Stimulated activated naive B cell treated with anti-CD40 and anti-IgM and Interleukin-4, amounts not matched to agents 10 μg/mL and 1 μg/mL and 100 μg/mL, for 72 hours (primary cell): ENCODE data around the gene RNF43.
A peak's percentile ranks its signal among the peaks of the same experiment; 100 is the strongest.
"Not testable (repeated sequence)": the region's sequence is repeated elsewhere in the genome, so short reads cannot be mapped to it uniquely, and the experiment has no call there.

ENCODE experiments used
- ATAC-seq, 2 donors: fragments of 150-1000 bp; cut with Tn5 transposase; replicated peaks; 2 replicates each; pipeline ENCODE4 v1.10.0; 2021; ENCODE audit warnings: moderate library complexity in 1 of 2
- DNase-seq: peaks from one replicate; pipeline ENCODE4 v3.0.0; 2021
- H3K27ac Mint-ChIP-seq: one replicate; pipeline ENCODE4 v1.8.0; 2022; ENCODE audit warnings: mild to moderate bottlenecking, mixed read lengths
- H3K27me3 Mint-ChIP-seq, 2 donors: one replicate each; pipeline ENCODE4 v1.8.0; 2022; ENCODE audit warnings: mixed read lengths in 2 of 2
- H3K36me3 Mint-ChIP-seq, 2 donors: one replicate each; pipeline ENCODE4 v1.8.0; 2022; ENCODE audit warnings: mixed read lengths in 2 of 2, mild to moderate bottlenecking in 1 of 2
- H3K4me1 Mint-ChIP-seq, 2 donors: one replicate each; pipeline ENCODE4 v1.8.0; 2022; ENCODE audit warnings: mixed read lengths in 2 of 2, mild to moderate bottlenecking in 1 of 2
- H3K4me3 Mint-ChIP-seq, 2 donors: one replicate each; pipeline ENCODE4 v1.8.0; 2022; ENCODE audit warnings: mild to moderate bottlenecking in 2 of 2, mixed read lengths in 2 of 2, moderate library complexity in 1 of 2
- H3K9me3 Mint-ChIP-seq, 2 donors: one replicate each; pipeline ENCODE4 v1.8.0; 2022; ENCODE audit warnings: mixed read lengths in 2 of 2, mild to moderate bottlenecking in 1 of 2

RNF43 gene

GRCh38 chr17:58398574-58399266 is 18.6 kb downstream of the RNF43 start:
- no peak overlapping the region for H3K4me3 Mint-ChIP-seq
- no peak overlapping the region for H3K27ac Mint-ChIP-seq
- no peaks in the 10 kb centered on the region for H3K27me3 Mint-ChIP-seq
- no peaks in the 10 kb centered on the region for H3K4me1 Mint-ChIP-seq
- no peaks in the 10 kb centered on the region for H3K9me3 Mint-ChIP-seq
- ATAC-seq: no peak
- DNase-seq: no peak
- peaks cover 1 to 4% of the 10 kb centered on the region in 2 donors for H3K36me3 Mint-ChIP-seq

GRCh38 chr17:58397421-58397820 is 19.9 kb downstream of the RNF43 start:
- H3K27ac Mint-ChIP-seq, H3K4me1 Mint-ChIP-seq, ATAC-seq, H3K4me3 Mint-ChIP-seq, H3K27me3 Mint-ChIP-seq, DNase-seq, H3K9me3 Mint-ChIP-seq, H3K36me3 Mint-ChIP-seq: not testable (repeated sequence)

GRCh38 chr17:58396173-58396572 is 21.2 kb downstream of the RNF43 start:
- no peaks in the 10 kb centered on the region for H3K4me1 Mint-ChIP-seq
- H3K9me3 Mint-ChIP-seq: no peaks in the 10 kb centered on the region
- DNase-seq (no peak), ATAC-seq (no peak)
- no peak overlapping the region for H3K4me3 Mint-ChIP-seq
- H3K27ac Mint-ChIP-seq: no peak overlapping the region
- H3K36me3 Mint-ChIP-seq: peaks cover 5 to 8% of the 10 kb centered on the region in 2 donors
- no peaks in the 10 kb centered on the region for H3K27me3 Mint-ChIP-seq

GRCh38 chr17:58394534-58395223 is 22.7 kb downstream of the RNF43 start:
- Mint-ChIP-seq H3K27ac (no peak overlapping the region), H3K4me1 (no peaks in the 10 kb centered on the region), H3K4me3 (no peak overlapping the region), H3K27me3 (no peaks in the 10 kb centered on the region), H3K36me3 (peaks cover 5 to 8% of the 10 kb centered on the region in 2 donors), H3K9me3 (no peaks in the 10 kb centered on the region)
- DNase-seq: no peak
- no peak for ATAC-seq

- Mint-ChIP-seq H3K4me1 (no peaks in the 10 kb centered on the region), H3K27ac (no peak overlapping the region), H3K4me3 (no peak overlapping the region), H3K9me3 (no peaks in the 10 kb centered on the region), H3K27me3 (no peaks in the 10 kb centered on the region), H3K36me3 (peaks cover 9 to 10% of the 10 kb centered on the region in 2 donors)
- DNase-seq (no peak), ATAC-seq (no peak)
These were observed 25.9 kb downstream of the RNF43 start for GRCh38 chr17:58391302-58391984.

GRCh38 chr17:58390884-58391283 is 26.4 kb downstream of the RNF43 start:
- Mint-ChIP-seq H3K4me3 (no peak overlapping the region), H3K27ac (no peak overlapping the region), H3K4me1 (no peaks in the 10 kb centered on the region), H3K27me3 (no peaks in the 10 kb centered on the region), H3K36me3 (peaks cover 8% of the 10 kb centered on the region in 2 donors), H3K9me3 (no peaks in the 10 kb centered on the region)
- DNase-seq (no peak), ATAC-seq (no peak)

- peaks cover 2 to 18% of the 10 kb centered on the region in 2 donors for H3K4me1 Mint-ChIP-seq
- H3K4me3 Mint-ChIP-seq: no peak overlapping the region
- ATAC-seq (no peak), DNase-seq (no peak)
- H3K27me3 Mint-ChIP-seq: no peaks in the 10 kb centered on the region
- peaks cover 8% of the 10 kb centered on the region in 2 donors for H3K36me3 Mint-ChIP-seq
- no peak overlapping the region for H3K27ac Mint-ChIP-seq
- no peaks in the 10 kb centered on the region for H3K9me3 Mint-ChIP-seq
These were observed 28.8 kb downstream of the RNF43 start for GRCh38 chr17:58388302-58389190.

GRCh38 chr17:58387834-58388233 is 29.5 kb downstream of the RNF43 start:
- peaks cover 8% of the 10 kb centered on the region in 2 donors for H3K36me3 Mint-ChIP-seq
- H3K27ac Mint-ChIP-seq: no peak overlapping the region
- H3K9me3 Mint-ChIP-seq: no peaks in the 10 kb centered on the region
- no peaks in the 10 kb centered on the region for H3K27me3 Mint-ChIP-seq
- H3K4me1 Mint-ChIP-seq: peaks cover 3 to 20% of the 10 kb centered on the region in 2 donors
- no peak for ATAC-seq
- no peak overlapping the region for H3K4me3 Mint-ChIP-seq
- DNase-seq: no peak

- Mint-ChIP-seq H3K36me3 (peaks cover 4 to 5% of the 10 kb centered on the region in 2 donors), H3K4me3 (no peak overlapping the region), H3K27ac (no peak overlapping the region), H3K4me1 (peaks cover 14 to 31% of the 10 kb centered on the region in 2 donors), H3K27me3 (no peaks in the 10 kb centered on the region), H3K9me3 (no peaks in the 10 kb centered on the region)
- no peak for ATAC-seq
- no peak for DNase-seq
These were observed 30.6 kb downstream of the RNF43 start for GRCh38 chr17:58386708-58387107.

GRCh38 chr17:58385359-58385899 is 31.9 kb downstream of the RNF43 start:
- Mint-ChIP-seq H3K27me3 (no peaks in the 10 kb centered on the region), H3K4me1 (peaks cover 16 to 33% of the 10 kb centered on the region in 2 donors), H3K36me3 (peaks cover 3 to 4% of the 10 kb centered on the region in 2 donors), H3K27ac (no peak overlapping the region), H3K9me3 (no peaks in the 10 kb centered on the region), H3K4me3 (no peak overlapping the region)
- ATAC-seq: no peak
- no peak for DNase-seq

- no peak overlapping the region for H3K4me3 Mint-ChIP-seq
- no peaks in the 10 kb centered on the region for H3K27me3 Mint-ChIP-seq
- no peak overlapping the region for H3K27ac Mint-ChIP-seq
- no peak for DNase-seq
- peaks cover 3 to 4% of the 10 kb centered on the region in 2 donors for H3K36me3 Mint-ChIP-seq
- H3K4me1 Mint-ChIP-seq: peaks cover 16 to 33% of the 10 kb centered on the region in 2 donors
- no peak for ATAC-seq
- H3K9me3 Mint-ChIP-seq: no peaks in the 10 kb centered on the region
These were observed 32.4 kb downstream of the RNF43 start for GRCh38 chr17:58384897-58385296.

- ATAC-seq: no peak
These were observed 33.4 kb downstream of the RNF43 start for GRCh38 chr17:58383892-58384462.

GRCh38 chr17:58382872-58383242 is 34.5 kb downstream of the RNF43 start:
- Mint-ChIP-seq H3K36me3 (peaks cover 0 to 6% of the 10 kb centered on the region in 2 donors), H3K27me3 (no peaks in the 10 kb centered on the region), H3K4me1 (peaks cover 16 to 33% of the 10 kb centered on the region in 2 donors), H3K27ac (no peak overlapping the region), H3K9me3 (no peaks in the 10 kb centered on the region), H3K4me3 (peak overlapping the region in 1 of 2 donors; percentile 4)
- no peak for DNase-seq
- ATAC-seq: no peak

More at GRCh38 chr17:58383892-58384462, 33.4 kb downstream of the RNF43 start:
- Mint-ChIP-seq H3K9me3 (no peaks in the 10 kb centered on the region), H3K4me3 (no peak overlapping the region), H3K27ac (no peak overlapping the region), H3K36me3 (peaks cover 4 to 6% of the 10 kb centered on the region in 2 donors), H3K27me3 (no peaks in the 10 kb centered on the region), H3K4me1 (peaks cover 16 to 33% of the 10 kb centered on the region in 2 donors)
- DNase-seq: no peak
